Measurements from ENCODE around the gene IL21R.
A peak's percentile ranks its signal among the peaks of the same experiment; 100 is the strongest.
"Not testable (repeated sequence)": the region's sequence is repeated elsewhere in the genome, so short reads cannot be mapped to it uniquely, and the experiment has no call there.

The IL21R gene

GRCh38 chr16:27446721-27447120 lies 44.7 kb downstream of the IL21R start:
- no peak for DNase-seq (ENCODE audit: low spot score)

GRCh38 chr16:27447301-27447700 lies 45.3 kb downstream of the IL21R start:
- DNase-seq (ENCODE audit: low spot score): no peak

GRCh38 chr16:27448532-27449433 lies 46.8 kb downstream of the IL21R start:
- DNase-seq (ENCODE audit: low spot score): no peak

- DNase-seq (ENCODE audit: low spot score): no peak
Observed at GRCh38 chr16:27449434-27450195, 47.6 kb downstream of the IL21R start.

GRCh38 chr16:27450196-27450549 lies 48.2 kb downstream of the IL21R start:
- DNase-seq (ENCODE audit: low spot score): no peak

GRCh38 chr16:27452569-27453493 lies 50.9 kb downstream of the IL21R start:
- DNase-seq (ENCODE audit: low spot score): no peak

- DNase-seq (ENCODE audit: low spot score): no peak
Observed at GRCh38 chr16:27453494-27453825, 51.5 kb downstream of the IL21R start.

- no peak for DNase-seq (ENCODE audit: low spot score)
Observed at GRCh38 chr16:27455700-27456099, 53.7 kb downstream of the IL21R start.

GRCh38 chr16:27457605-27457900 lies 55.6 kb downstream of the IL21R start:
- DNase-seq (ENCODE audit: low spot score): not testable (repeated sequence)

GRCh38 chr16:27458258-27458657 lies 56.3 kb downstream of the IL21R start:
- no peak for DNase-seq (ENCODE audit: low spot score)

GRCh38 chr16:27458987-27459688 lies 57.2 kb downstream of the IL21R start:
- DNase-seq (ENCODE audit: low spot score): no peak

- DNase-seq (ENCODE audit: low spot score): no peak
Observed at GRCh38 chr16:27460213-27460612, 58.2 kb downstream of the IL21R start.

- DNase-seq (ENCODE audit: low spot score): peak; percentile 61
Observed at GRCh38 chr16:27460663-27461482, 58.9 kb downstream of the IL21R start.

- DNase-seq (ENCODE audit: low spot score): no peak
Observed at GRCh38 chr16:27461483-27462171, 59.7 kb downstream of the IL21R start.

- DNase-seq (ENCODE audit: low spot score): no peak
Observed at GRCh38 chr16:27462200-27462845, 60.3 kb downstream of the IL21R start.

- no peak for DNase-seq (ENCODE audit: low spot score)
Observed at GRCh38 chr16:27462846-27463682, 61.1 kb downstream of the IL21R start.

- DNase-seq (ENCODE audit: low spot score): no peak
Observed at GRCh38 chr16:27463741-27464591, 62.0 kb downstream of the IL21R start.
